Natural killer cell treated with Interleukin-12 subunit alpha and Interleukin-12 subunit beta and Interleukin-15 and Interleukin-18, amount 100 ng/mL, for 72 hours (primary cell): ENCODE data around the gene AARSD1. TPM values are rescaled to one million over a fixed set of nuclear protein-coding genes. Genes with fewer than 3 reads are reported as not detected.
"Not testable (repeated sequence)": the region's sequence is repeated elsewhere in the genome, so short reads cannot be mapped to it uniquely, and the experiment has no call there.

Experiments
- ATAC-seq, 2 donors: fragments of 150-1000 bp; cut with Tn5 transposase in 1 of 2; sonication (Bioruptor Pico), chemical (Tn5 transposase) in 1 of 2; 2 replicates each; pipeline ENCODE4 v1.10.0; 2021
- DNase-seq: peaks from one replicate; pipeline ENCODE4 v3.0.0; 2022; ENCODE audit warnings: low spot score
- H3K27ac Mint-ChIP-seq, 2 donors: 1 replicate in 1 of 2; 2 replicates in 1 of 2; pipeline ENCODE4 v1.8.0; 2022; ENCODE audit warnings: mixed read lengths in 2 of 2, mild to moderate bottlenecking in 1 of 2, moderate library complexity in 1 of 2
- H3K27me3 Mint-ChIP-seq, 2 donors: 1 replicate in 1 of 2; 2 replicates in 1 of 2; pipeline ENCODE4 v1.8.0; 2022; ENCODE audit warnings: mixed read lengths in 2 of 2
- H3K36me3 Mint-ChIP-seq: one replicate; pipeline ENCODE4 v1.8.0; 2022; ENCODE audit warnings: mixed read lengths
- H3K4me1 Mint-ChIP-seq, 2 donors: 1 replicate in 1 of 2; 2 replicates in 1 of 2; pipeline ENCODE4 v1.8.0; 2022; ENCODE audit warnings: low read depth in 2 of 2, mixed read lengths in 2 of 2, mild to moderate bottlenecking in 1 of 2
- H3K4me3 Mint-ChIP-seq: one replicate; pipeline ENCODE4 v1.8.0; 2022; ENCODE audit warnings: mixed read lengths
- H3K9me3 Mint-ChIP-seq: 2 replicates; pipeline ENCODE4 v1.8.0; 2022; ENCODE audit warnings: mixed read lengths
- total RNA-seq, 2 donors: library from RNA; stranded (reverse); gene quantifications; one replicate each; pipeline ENCODE4 v1.2.3, GENCODE V29; 2022

Gene AARSD1
- total RNA-seq: 100 to 1,000 TPM in 1 of 2 donors, 10 to 100 TPM in 1; 62.4 to 102 TPM

GRCh38 chr17:42964161-42964932 is at the start of gene AARSD1:
Gene AARSD1, minus strand, starts transcription at chr17:42964454. Its CDS starts 14 bp downstream, at chr17:42964440.
- no peaks in the 10 kb centered on the region for H3K9me3 Mint-ChIP-seq
- DNase-seq (peak; percentile 90), ATAC-seq (peak; percentile 97 to 98)
- H3K4me3 Mint-ChIP-seq: peak within 1 kb of the TSS; percentile 92
- peaks cover 14 to 17% of the 10 kb centered on the region in 2 donors for H3K4me1 Mint-ChIP-seq
- no peaks in the 10 kb centered on the region for H3K36me3 Mint-ChIP-seq
- H3K27ac Mint-ChIP-seq: peak within 1 kb of the TSS; percentile 75 to 92
- no peaks in the 10 kb centered on the region for H3K27me3 Mint-ChIP-seq

- no peaks in the 10 kb centered on the region for H3K36me3 Mint-ChIP-seq
- H3K4me3 Mint-ChIP-seq: no peak overlapping the region
- H3K9me3 Mint-ChIP-seq: no peaks in the 10 kb centered on the region
- no peak for DNase-seq
- H3K27me3 Mint-ChIP-seq: no peaks in the 10 kb centered on the region
- peaks cover 6 to 12% of the 10 kb centered on the region in 2 donors for H3K4me1 Mint-ChIP-seq
- ATAC-seq: no peak
- H3K27ac Mint-ChIP-seq: no peak overlapping the region
Observed at GRCh38 chr17:43013296-43013695, 49.0 kb upstream of the AARSD1 start.

- no peaks in the 10 kb centered on the region for H3K9me3 Mint-ChIP-seq
Observed at GRCh38 chr17:43011728-43012472, 47.6 kb upstream of the AARSD1 start.

GRCh38 chr17:43010667-43011308 is 46.5 kb upstream of the AARSD1 start:
- DNase-seq: no peak
- no peak overlapping the region for H3K4me3 Mint-ChIP-seq
- no peak overlapping the region for H3K27ac Mint-ChIP-seq
- H3K27me3 Mint-ChIP-seq: no peaks in the 10 kb centered on the region
- no peaks in the 10 kb centered on the region for H3K9me3 Mint-ChIP-seq
- H3K36me3 Mint-ChIP-seq: no peaks in the 10 kb centered on the region
- ATAC-seq: no peak
- peaks cover 16 to 18% of the 10 kb centered on the region in 2 donors for H3K4me1 Mint-ChIP-seq

More at GRCh38 chr17:43011728-43012472, 47.6 kb upstream of the AARSD1 start:
- Mint-ChIP-seq H3K4me3 (no peak overlapping the region), H3K27me3 (no peaks in the 10 kb centered on the region), H3K27ac (no peak overlapping the region), H3K36me3 (no peaks in the 10 kb centered on the region), H3K4me1 (peaks cover 9 to 12% of the 10 kb centered on the region in 2 donors)
- ATAC-seq (no peak), DNase-seq (no peak)

GRCh38 chr17:43006639-43007551 is 42.6 kb upstream of the AARSD1 start, which contains the start of gene IFI35:
Gene IFI35, plus strand, starts transcription at chr17:43006784. Its CDS starts 164 bp downstream, at chr17:43006948.
- Mint-ChIP-seq H3K27ac (peak within 1 kb of the TSS; percentile 98 to 100), H3K27me3 (no peaks in the 10 kb centered on the region), H3K4me1 (peaks cover 16 to 19% of the 10 kb centered on the region in 2 donors), H3K4me3 (peak within 1 kb of the TSS; percentile 97), H3K36me3 (no peaks in the 10 kb centered on the region), H3K9me3 (no peaks in the 10 kb centered on the region)
- ATAC-seq (peak; percentile 97), DNase-seq (peak; percentile 92)

GRCh38 chr17:43003542-43004172 is 39.4 kb upstream of the AARSD1 start:
- Mint-ChIP-seq H3K27ac (peak overlapping the region in 1 of 2 donors; percentile 81), H3K27me3 (no peaks in the 10 kb centered on the region), H3K36me3 (peaks cover 17% of the 10 kb centered on the region), H3K4me1 (peaks cover 22 to 25% of the 10 kb centered on the region in 2 donors), H3K4me3 (no peak overlapping the region), H3K9me3 (no peaks in the 10 kb centered on the region)
- ATAC-seq (no peak), DNase-seq (no peak)

- H3K4me1 Mint-ChIP-seq: peaks cover 19 to 25% of the 10 kb centered on the region in 2 donors
- not testable (repeated sequence) for H3K27me3 Mint-ChIP-seq, ATAC-seq, H3K27ac Mint-ChIP-seq, DNase-seq, H3K9me3 Mint-ChIP-seq
- H3K4me3 Mint-ChIP-seq: peak overlapping the region; percentile 10
- H3K36me3 Mint-ChIP-seq: peaks cover 19% of the 10 kb centered on the region
Observed at GRCh38 chr17:43000894-43001293, 36.6 kb upstream of the AARSD1 start.

- no peak for DNase-seq
- Mint-ChIP-seq H3K4me1 (peaks cover 23 to 25% of the 10 kb centered on the region in 2 donors), H3K4me3 (peak overlapping the region; percentile 88), H3K27ac (peak overlapping the region; percentile 95 to 96), H3K27me3 (no peaks in the 10 kb centered on the region), H3K9me3 (no peaks in the 10 kb centered on the region), H3K36me3 (peaks cover 19% of the 10 kb centered on the region)
- ATAC-seq: no peak
Observed at GRCh38 chr17:42999003-42999525, 34.8 kb upstream of the AARSD1 start.

GRCh38 chr17:42997984-42998938 is 34.0 kb upstream of the AARSD1 start, which contains the start of gene RPL27:
Gene RPL27, plus strand, starts transcription at chr17:42998419. Its CDS starts 332 bp downstream, at chr17:42998751.
- Mint-ChIP-seq H3K4me1 (peaks cover 22 to 23% of the 10 kb centered on the region in 2 donors), H3K9me3 (no peaks in the 10 kb centered on the region), H3K4me3 (peak within 1 kb of the TSS; percentile 88), H3K27ac (peak within 1 kb of the TSS; percentile 95 to 96), H3K27me3 (no peaks in the 10 kb centered on the region), H3K36me3 (peaks cover 19% of the 10 kb centered on the region)
- DNase-seq (peak; percentile 98), ATAC-seq (peak; percentile 98)

GRCh38 chr17:42997390-42997983 is 33.2 kb upstream of the AARSD1 start:
- peaks cover 19% of the 10 kb centered on the region for H3K36me3 Mint-ChIP-seq

GRCh38 chr17:42993913-42994312 is 29.7 kb upstream of the AARSD1 start:
- not testable (repeated sequence) for DNase-seq, ATAC-seq, H3K4me3 Mint-ChIP-seq, H3K9me3 Mint-ChIP-seq, H3K27ac Mint-ChIP-seq, H3K27me3 Mint-ChIP-seq
- Mint-ChIP-seq H3K4me1 (peaks cover 10 to 11% of the 10 kb centered on the region in 2 donors), H3K36me3 (peaks cover 14% of the 10 kb centered on the region)

More at GRCh38 chr17:42997390-42997983, 33.2 kb upstream of the AARSD1 start:
- no peak for ATAC-seq
- Mint-ChIP-seq H3K4me3 (peak overlapping the region; percentile 88), H3K9me3 (no peaks in the 10 kb centered on the region), H3K27me3 (no peaks in the 10 kb centered on the region), H3K4me1 (peaks cover 22 to 23% of the 10 kb centered on the region in 2 donors), H3K27ac (peak overlapping the region; percentile 95 to 96)
- no peak for DNase-seq
